Neutrophil (primary cell): ENCODE data around the gene SPATA6.
"Not testable (repeated sequence)": the region's sequence is repeated elsewhere in the genome, so short reads cannot be mapped to it uniquely, and the experiment has no call there.

Experiments used
- H3K27ac ChIP-seq: fragments of 200-600 bp; sonication (generic); 2 replicates; pipeline ENCODE4 v1.5.1; 2016; ENCODE audit warnings: mild to moderate bottlenecking, moderate library complexity
- H3K27me3 ChIP-seq: fragments of 200-600 bp; sonication (generic); 2 replicates; pipeline ENCODE4 v1.6.0; 2016; ENCODE audit warnings: mild to moderate bottlenecking
- H3K36me3 ChIP-seq: fragments of 200-600 bp; sonication (generic); 2 replicates; pipeline ENCODE4 v1.5.1; 2017
- H3K4me1 ChIP-seq, 2 experiments: fragments of 200-600 bp in 1 of 2; sonication (generic) in 1 of 2; 1 replicate in 1 of 2; 2 replicates in 1 of 2; pipeline versions ENCODE4 v1.5.1 to v1.6.1; 2013 to 2016; ENCODE audit warnings: low read depth in 1 of 2, low read length in 1 of 2, mild to moderate bottlenecking in 1 of 2, moderate library complexity in 1 of 2; ENCODE audit not compliant: control insufficient read depth in 1 of 2, insufficient read depth in 1 of 2
- H3K4me3 ChIP-seq, 2 experiments: fragments of 200-600 bp in 1 of 2; sonication (generic) in 1 of 2; 1 replicate in 1 of 2; 2 replicates in 1 of 2; pipeline ENCODE4 v1.5.1; 2013 to 2016; ENCODE audit warnings: low read depth in 1 of 2, low read length in 1 of 2, mild to moderate bottlenecking in 1 of 2, moderate library complexity in 1 of 2
- H3K9me3 ChIP-seq: fragments of 200-600 bp; sonication (generic); 2 replicates; pipeline ENCODE4 v1.5.1; 2016
- TF ChIP-seq, protein P1 (sequence below): fragments of 200-600 bp; sonication (generic); IDR thresholded peaks from 2 replicates; pipeline ENCODE4 v1.5.1; 2016; ENCODE audit warnings: antibody characterized with exemption

The SPATA6 gene

GRCh38 chr1:48471691-48472576 lies at the start of gene SPATA6:
TSS of gene SPATA6 (minus strand) at chr1:48472204. CDS start at chr1:48472008, 196 bp downstream.
- TF ChIP-seq, protein P1, sequence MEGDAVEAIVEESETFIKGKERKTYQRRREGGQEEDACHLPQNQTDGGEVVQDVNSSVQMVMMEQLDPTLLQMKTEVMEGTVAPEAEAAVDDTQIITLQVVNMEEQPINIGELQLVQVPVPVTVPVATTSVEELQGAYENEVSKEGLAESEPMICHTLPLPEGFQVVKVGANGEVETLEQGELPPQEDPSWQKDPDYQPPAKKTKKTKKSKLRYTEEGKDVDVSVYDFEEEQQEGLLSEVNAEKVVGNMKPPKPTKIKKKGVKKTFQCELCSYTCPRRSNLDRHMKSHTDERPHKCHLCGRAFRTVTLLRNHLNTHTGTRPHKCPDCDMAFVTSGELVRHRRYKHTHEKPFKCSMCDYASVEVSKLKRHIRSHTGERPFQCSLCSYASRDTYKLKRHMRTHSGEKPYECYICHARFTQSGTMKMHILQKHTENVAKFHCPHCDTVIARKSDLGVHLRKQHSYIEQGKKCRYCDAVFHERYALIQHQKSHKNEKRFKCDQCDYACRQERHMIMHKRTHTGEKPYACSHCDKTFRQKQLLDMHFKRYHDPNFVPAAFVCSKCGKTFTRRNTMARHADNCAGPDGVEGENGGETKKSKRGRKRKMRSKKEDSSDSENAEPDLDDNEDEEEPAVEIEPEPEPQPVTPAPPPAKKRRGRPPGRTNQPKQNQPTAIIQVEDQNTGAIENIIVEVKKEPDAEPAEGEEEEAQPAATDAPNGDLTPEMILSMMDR: peak; percentile 19

GRCh38 chr1:48519896-48520295 lies 47.9 kb upstream of the SPATA6 start:
- not testable (repeated sequence) for H3K4me1 ChIP-seq, H3K9me3 ChIP-seq, H3K4me3 ChIP-seq, H3K36me3 ChIP-seq, H3K27ac ChIP-seq
- H3K27me3 ChIP-seq: peaks cover 25% of the 10 kb centered on the region

More at GRCh38 chr1:48471691-48472576, at the start of gene SPATA6:
- no peaks in the 10 kb centered on the region for H3K36me3 ChIP-seq
- H3K27me3 ChIP-seq: peaks cover 22% of the 10 kb centered on the region
- no peaks in the 10 kb centered on the region for H3K9me3 ChIP-seq
- peak within 1 kb of the TSS; percentile 57 for H3K27ac ChIP-seq
- H3K4me1 ChIP-seq: peaks cover 29 to 30% of the 10 kb centered on the region in 2 experiments
- peak within 1 kb of the TSS; percentile 65 to 84 for H3K4me3 ChIP-seq

- Histone ChIP-seq H3K27me3 (peaks cover 5% of the 10 kb centered on the region), H3K36me3 (no peaks in the 10 kb centered on the region), H3K4me1 (no peaks in the 10 kb centered on the region), H3K9me3 (no peaks in the 10 kb centered on the region), H3K27ac (no peak overlapping the region), H3K4me3 (no peak overlapping the region)
- TF ChIP-seq, protein P1: no peak
These were observed 34.9 kb upstream of the SPATA6 start for GRCh38 chr1:48506870-48507269.

DNA sequence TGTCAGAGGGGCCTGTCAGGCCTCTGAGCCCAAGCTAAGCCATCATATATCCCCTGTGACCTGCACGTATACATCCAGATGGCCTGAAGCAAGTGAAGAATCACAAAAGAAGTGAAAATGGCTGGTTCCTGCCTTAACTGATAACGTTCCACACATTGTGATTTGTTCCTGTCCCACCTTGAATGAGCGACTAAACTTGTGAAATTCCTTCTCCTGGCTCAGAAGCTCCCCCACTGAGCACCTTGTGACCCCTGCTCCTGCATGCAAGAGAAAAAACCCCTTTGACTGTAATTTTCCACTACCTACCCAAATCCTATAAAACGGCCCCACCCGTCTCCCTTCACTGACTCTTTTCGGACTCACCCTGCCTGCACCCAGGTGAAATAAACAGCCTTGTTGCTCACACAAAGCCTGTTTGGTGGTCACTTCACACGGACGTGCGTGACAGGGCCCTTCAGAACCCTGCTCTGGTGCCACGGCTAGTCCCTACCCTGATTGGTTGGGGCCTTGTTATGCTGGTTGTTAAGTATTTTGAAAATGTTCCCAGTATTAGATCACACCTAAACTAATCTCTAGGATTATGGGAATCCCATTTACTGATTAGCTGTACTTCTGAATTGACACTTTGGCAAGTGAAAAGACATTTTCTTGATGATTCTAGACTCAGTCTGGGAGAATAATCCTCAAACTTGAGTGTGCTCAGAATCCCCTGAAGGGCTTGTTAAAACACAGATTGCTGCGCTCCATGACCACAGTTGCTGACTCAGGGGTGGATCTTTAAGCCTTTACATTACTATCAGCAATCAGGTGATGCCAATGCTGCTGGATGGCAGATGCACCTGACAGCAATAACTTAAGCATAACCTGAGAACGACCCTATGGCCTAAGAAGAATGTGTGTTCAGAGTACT lies 28.8 kb upstream of the SPATA6 start:
- no peaks in the 10 kb centered on the region for H3K36me3 ChIP-seq
- H3K27me3 ChIP-seq: no peaks in the 10 kb centered on the region
- H3K4me1 ChIP-seq: no peaks in the 10 kb centered on the region

GRCh38 chr1:48499211-48499735 lies 27.3 kb upstream of the SPATA6 start:
- H3K4me1 ChIP-seq: no peaks in the 10 kb centered on the region
- no peak overlapping the region for H3K4me3 ChIP-seq
- H3K27ac ChIP-seq: no peak overlapping the region
- H3K36me3 ChIP-seq: no peaks in the 10 kb centered on the region
- H3K9me3 ChIP-seq: no peaks in the 10 kb centered on the region
- no peaks in the 10 kb centered on the region for H3K27me3 ChIP-seq
- TF ChIP-seq, protein P1: no peak

More for the DNA sequence above, 28.8 kb upstream of the SPATA6 start:
- TF ChIP-seq, protein P1: no peak
- H3K27ac ChIP-seq: no peak overlapping the region
- H3K4me3 ChIP-seq: no peak overlapping the region
- no peaks in the 10 kb centered on the region for H3K9me3 ChIP-seq
